WI38 (cell line): Measurements from ENCODE around the gene C10orf90.

Experiments used
- H3K4me3 ChIP-seq: 2 replicates; pipeline ENCODE4 v1.5.1; 2011; ENCODE audit warnings: low read depth, mild to moderate bottlenecking, control low read depth, low read length
- TF ChIP-seq, protein P1 (sequence below): IDR thresholded peaks from 2 replicates; pipeline ENCODE4 v1.5.1; 2012; ENCODE audit warnings: low read depth, mild to moderate bottlenecking, control low read depth, low read length

Gene C10orf90

DNA sequence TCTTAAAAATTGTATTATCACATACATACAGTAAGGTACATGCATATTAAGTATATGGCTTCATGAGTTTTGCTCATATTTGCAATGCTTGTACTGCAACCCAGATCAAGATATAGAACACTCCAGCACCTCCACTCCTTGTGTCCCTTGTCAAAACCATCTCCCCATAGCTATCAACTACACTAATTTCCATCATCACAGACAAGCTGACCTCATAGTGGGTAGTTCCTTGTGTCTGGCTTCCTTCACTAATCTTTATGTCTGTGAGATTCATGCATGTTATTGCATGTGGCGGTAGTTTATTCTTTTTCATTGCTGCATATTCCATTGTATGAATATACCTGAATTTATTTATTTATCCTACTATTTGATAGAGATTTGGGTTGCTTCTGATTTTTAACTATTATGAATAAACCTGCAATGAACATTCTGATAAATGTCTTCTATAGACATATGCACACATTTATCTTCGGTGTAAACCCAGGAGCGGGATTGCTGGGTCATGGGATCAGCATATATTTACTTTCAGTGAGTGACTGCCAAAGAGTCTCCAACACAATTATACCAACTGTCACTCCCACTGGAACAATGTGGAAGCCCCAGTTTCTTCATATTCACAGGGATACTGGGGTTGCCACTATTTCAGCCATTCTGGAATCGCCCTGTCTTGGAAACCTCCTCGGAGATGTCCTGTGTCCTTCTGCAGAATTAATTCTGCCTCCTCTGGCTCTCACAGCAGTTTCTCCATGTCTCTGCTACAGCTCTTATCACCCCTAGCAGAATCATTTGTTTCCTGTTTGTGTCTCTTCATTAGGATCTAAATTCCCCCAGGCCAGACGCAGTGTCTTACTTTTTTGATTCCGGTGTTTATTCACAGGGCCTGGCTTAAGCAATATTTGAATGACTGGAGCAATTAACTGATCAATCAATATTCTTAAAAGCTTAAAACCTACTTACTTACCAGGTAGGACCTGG is 267.5 kb downstream of the C10orf90 start:
- TF ChIP-seq, protein P1, sequence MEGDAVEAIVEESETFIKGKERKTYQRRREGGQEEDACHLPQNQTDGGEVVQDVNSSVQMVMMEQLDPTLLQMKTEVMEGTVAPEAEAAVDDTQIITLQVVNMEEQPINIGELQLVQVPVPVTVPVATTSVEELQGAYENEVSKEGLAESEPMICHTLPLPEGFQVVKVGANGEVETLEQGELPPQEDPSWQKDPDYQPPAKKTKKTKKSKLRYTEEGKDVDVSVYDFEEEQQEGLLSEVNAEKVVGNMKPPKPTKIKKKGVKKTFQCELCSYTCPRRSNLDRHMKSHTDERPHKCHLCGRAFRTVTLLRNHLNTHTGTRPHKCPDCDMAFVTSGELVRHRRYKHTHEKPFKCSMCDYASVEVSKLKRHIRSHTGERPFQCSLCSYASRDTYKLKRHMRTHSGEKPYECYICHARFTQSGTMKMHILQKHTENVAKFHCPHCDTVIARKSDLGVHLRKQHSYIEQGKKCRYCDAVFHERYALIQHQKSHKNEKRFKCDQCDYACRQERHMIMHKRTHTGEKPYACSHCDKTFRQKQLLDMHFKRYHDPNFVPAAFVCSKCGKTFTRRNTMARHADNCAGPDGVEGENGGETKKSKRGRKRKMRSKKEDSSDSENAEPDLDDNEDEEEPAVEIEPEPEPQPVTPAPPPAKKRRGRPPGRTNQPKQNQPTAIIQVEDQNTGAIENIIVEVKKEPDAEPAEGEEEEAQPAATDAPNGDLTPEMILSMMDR = no peak
- no peak overlapping the region for H3K4me3 ChIP-seq

DNA sequence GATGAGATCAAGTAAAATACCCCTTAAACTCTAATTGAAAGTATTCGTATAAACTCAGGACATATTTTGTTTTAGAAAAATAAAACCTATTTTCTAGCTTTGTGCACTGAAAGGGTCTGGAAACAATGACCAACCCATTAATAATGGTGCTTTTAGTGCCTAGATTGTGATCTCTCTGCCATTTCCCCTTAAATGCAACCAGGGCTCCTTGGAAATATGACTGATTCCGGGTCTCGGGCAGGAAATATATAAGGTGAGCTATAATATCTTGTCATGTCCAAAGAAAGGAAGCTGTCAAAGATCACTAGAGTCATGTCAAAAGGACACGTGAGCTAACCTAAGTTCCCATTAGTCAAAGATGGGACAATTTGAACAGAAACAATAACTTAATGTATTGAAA is 269.9 kb downstream of the C10orf90 start:
- no peak overlapping the region for H3K4me3 ChIP-seq
- TF ChIP-seq, protein P1 = no peak

DNA sequence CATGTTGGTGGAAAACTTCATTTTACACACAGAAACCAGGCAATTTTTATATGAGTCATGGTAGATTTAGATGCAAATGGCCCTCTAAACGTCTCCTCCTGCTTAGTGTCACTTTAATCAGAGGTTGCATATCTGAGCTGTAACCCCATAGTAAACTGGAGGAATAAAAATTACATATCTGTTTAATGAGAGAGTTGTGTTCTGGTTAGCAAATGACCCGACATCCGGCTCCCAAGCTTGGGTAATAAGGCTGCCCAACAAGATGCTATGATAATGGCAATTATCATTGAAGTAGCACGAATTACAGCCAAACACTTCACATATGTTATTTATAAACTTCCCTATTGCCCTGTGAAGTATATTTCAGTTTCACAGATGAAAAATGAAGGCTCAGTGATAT is 271.6 kb downstream of the C10orf90 start:
- H3K4me3 ChIP-seq = no peak overlapping the region
- TF ChIP-seq, protein P1 = no peak

DNA sequence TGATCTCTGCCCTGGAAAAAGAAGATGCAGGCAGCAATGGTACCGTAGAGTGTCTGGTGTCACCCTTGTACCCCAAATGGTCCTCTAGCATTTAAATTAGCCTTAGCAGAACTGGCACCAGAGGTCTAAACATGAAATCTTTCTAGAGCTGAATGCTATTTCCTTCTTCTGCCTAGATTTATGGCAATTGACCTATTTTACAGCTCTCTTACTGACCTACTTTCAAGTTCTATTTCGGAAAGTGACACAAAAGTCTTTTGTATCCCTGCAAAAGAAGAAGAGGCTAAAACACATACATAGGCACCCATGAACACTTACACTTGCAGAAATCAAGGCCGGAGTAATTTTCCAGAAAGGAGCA is 272.1 kb downstream of the C10orf90 start:
- no peak overlapping the region for H3K4me3 ChIP-seq
- TF ChIP-seq, protein P1 = no peak

DNA sequence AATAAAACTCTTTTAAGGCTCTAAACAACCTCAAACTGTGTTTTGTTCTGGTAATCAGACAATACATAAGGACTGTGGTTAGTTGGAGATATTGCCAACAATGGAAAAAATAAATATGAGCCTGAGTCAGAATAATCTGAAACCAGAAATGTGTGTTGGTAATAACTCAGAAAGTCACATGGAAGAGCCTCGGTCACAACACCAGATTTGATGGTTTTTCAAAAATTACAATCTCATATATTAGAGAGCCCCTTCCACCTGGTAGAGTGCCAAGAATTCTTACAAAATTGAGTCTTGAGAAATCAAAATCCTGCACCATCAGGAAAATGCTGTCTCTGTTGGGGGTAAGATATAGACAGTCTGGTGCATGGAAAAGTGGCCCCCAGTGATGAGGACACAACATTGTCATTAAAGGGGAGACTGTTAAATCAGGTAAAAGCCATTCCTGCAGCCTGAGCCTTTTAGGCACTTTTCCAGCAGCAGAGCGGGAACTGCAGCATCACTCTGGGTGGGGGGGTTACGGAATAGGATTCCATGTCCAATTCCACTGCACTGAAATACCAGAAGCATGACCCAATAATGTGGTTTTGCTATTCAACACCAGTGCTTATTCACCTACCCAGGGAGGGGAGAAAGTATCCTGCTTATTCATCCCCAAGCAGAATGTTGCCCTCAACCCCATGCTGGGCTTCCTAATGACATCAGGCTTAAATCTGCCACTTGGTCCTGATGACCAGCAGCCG is 272.7 kb downstream of the C10orf90 start:
- H3K4me3 ChIP-seq = no peak overlapping the region
- TF ChIP-seq, protein P1 = no peak

DNA sequence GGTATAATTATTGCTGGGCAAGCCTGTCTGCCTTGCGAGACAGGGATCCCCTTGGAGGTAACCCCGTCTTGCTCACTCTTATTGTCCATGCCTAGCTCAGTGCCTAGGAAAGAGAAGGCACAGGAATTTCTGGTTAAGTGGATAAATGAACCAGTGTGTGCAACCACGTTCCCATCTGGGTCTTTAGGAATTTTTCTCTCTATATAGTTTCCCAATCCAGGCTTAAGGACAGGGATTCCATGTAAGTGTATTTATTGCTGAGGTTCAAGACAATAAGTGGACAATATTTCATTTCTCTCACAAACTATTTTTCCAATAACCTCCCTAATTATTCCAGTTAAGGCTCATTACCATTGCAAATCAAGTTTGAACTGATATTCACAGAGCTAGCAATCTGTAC is 273.3 kb downstream of the C10orf90 start:
- H3K4me3 ChIP-seq = no peak overlapping the region
- TF ChIP-seq, protein P1 = no peak

DNA sequence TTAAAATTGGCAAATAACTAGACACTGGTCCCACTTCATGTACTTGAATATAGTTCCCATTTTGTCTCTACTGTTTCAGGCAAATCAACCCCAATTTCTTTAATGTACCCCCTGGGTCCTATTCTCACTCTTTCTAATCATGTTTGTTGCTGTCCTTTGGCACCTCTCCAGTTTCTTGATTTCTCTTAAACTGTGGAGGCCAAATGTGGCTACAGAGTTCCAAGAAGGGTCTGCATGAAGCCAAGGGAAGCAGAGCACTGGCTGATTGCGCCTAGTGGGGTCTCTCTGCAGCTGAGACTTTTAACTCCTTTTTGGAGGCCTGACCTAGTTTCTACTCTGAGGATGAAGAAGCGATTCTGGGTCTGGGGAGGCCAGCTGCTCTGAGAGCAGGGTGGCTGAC is 275.5 kb downstream of the C10orf90 start:
- TF ChIP-seq, protein P1 = no peak
- H3K4me3 ChIP-seq = no peak overlapping the region
